PFSK-1 (cell line): ENCODE results near the gene MCEE.

Experiments
- POLR2AphosphoS5 ChIP-seq: IDR thresholded peaks from 2 replicates; pipeline ENCODE4 v1.6.1; 2012; ENCODE audit warnings: low read depth, mild to moderate bottlenecking, control low read depth, low read length, moderate library complexity
- REST ChIP-seq, 2 experiments: IDR thresholded peaks; 2 replicates each; pipeline versions ENCODE4 v1.6.1 to v1.8.0; 2011 to 2012; ENCODE audit warnings: low read depth in 2 of 2, low read length in 2 of 2, control low read depth in 1 of 2, inconsistent platforms in 1 of 2, mild to moderate bottlenecking in 1 of 2, moderate library complexity in 1 of 2; ENCODE audit not compliant: insufficient read depth in 1 of 2
- SIN3A ChIP-seq: IDR thresholded peaks from 2 replicates; pipeline ENCODE4 v1.6.1; 2012; ENCODE audit warnings: mild to moderate bottlenecking, low read length, moderate library complexity, borderline replicate concordance; ENCODE audit not compliant: insufficient read depth
- TAF1 ChIP-seq: IDR thresholded peaks from 2 replicates; pipeline ENCODE4 v1.6.1; 2012; ENCODE audit warnings: low read length, control low read depth, borderline replicate concordance; ENCODE audit not compliant: insufficient read depth

- TF ChIP-seq TAF1 = no peak
- no peak for TF ChIP-seq POLR2AphosphoS5
- TF ChIP-seq REST (IDR thresholded peaks at IDR 0.05; ENCODE audit: insufficient read depth in 1 of 2, low read depth in 2 of 2, low read length in 2 of 2) = no peak
- no peak for TF ChIP-seq SIN3A
Observed at GRCh38 chr2:71154798-71155197, 24.8 kb upstream of the MCEE start.
